ENCODE measurements around the gene TBC1D22A.

- no peak for TF ChIP-seq CTCF (IDR thresholded peaks at IDR 0.05)
- no peak for TF ChIP-seq TEAD4 (IDR thresholded peaks at IDR 0.05; ENCODE audit: borderline replicate concordance, insufficient read depth)
- TF ChIP-seq GATA2 (CRISPR knock-in tag; IDR thresholded peaks at IDR 0.05): no peak
- no peak for TF ChIP-seq RCOR1 (IDR thresholded peaks at IDR 0.05; ENCODE audit: low read length)
- no peak for TF ChIP-seq MXI1 (IDR thresholded peaks at IDR 0.05; ENCODE audit: low read depth, low read length)
- TF ChIP-seq, protein P1, sequence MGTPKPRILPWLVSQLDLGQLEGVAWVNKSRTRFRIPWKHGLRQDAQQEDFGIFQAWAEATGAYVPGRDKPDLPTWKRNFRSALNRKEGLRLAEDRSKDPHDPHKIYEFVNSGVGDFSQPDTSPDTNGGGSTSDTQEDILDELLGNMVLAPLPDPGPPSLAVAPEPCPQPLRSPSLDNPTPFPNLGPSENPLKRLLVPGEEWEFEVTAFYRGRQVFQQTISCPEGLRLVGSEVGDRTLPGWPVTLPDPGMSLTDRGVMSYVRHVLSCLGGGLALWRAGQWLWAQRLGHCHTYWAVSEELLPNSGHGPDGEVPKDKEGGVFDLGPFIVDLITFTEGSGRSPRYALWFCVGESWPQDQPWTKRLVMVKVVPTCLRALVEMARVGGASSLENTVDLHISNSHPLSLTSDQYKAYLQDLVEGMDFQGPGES (IDR thresholded peaks at IDR 0.05; ENCODE audit: low read depth, low read length): no peak
- TF ChIP-seq TAF1 (IDR thresholded peaks at IDR 0.05; ENCODE audit: borderline replicate concordance, low read depth, low read length): no peak
- TF ChIP-seq, protein P2, sequence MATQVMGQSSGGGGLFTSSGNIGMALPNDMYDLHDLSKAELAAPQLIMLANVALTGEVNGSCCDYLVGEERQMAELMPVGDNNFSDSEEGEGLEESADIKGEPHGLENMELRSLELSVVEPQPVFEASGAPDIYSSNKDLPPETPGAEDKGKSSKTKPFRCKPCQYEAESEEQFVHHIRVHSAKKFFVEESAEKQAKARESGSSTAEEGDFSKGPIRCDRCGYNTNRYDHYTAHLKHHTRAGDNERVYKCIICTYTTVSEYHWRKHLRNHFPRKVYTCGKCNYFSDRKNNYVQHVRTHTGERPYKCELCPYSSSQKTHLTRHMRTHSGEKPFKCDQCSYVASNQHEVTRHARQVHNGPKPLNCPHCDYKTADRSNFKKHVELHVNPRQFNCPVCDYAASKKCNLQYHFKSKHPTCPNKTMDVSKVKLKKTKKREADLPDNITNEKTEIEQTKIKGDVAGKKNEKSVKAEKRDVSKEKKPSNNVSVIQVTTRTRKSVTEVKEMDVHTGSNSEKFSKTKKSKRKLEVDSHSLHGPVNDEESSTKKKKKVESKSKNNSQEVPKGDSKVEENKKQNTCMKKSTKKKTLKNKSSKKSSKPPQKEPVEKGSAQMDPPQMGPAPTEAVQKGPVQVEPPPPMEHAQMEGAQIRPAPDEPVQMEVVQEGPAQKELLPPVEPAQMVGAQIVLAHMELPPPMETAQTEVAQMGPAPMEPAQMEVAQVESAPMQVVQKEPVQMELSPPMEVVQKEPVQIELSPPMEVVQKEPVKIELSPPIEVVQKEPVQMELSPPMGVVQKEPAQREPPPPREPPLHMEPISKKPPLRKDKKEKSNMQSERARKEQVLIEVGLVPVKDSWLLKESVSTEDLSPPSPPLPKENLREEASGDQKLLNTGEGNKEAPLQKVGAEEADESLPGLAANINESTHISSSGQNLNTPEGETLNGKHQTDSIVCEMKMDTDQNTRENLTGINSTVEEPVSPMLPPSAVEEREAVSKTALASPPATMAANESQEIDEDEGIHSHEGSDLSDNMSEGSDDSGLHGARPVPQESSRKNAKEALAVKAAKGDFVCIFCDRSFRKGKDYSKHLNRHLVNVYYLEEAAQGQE (IDR thresholded peaks at IDR 0.05; ENCODE audit: low read depth, low read length): no peak
- no peak for TF ChIP-seq FOXM1 (IDR thresholded peaks at IDR 0.05; ENCODE audit: low read depth)
- no peak for TF ChIP-seq EZH2phosphoT487 (IDR thresholded peaks at IDR 0.05; ENCODE audit: borderline replicate concordance, low read depth)
These were observed 16.3 kb upstream of the TBC1D22A start for GRCh38 chr22:46746192-46746591.
